WTC11 (cell line): ENCODE data around the gene FZD10. TPM values are rescaled to one million over a fixed set of nuclear protein-coding genes. Genes with fewer than 3 reads are reported as not detected.

ENCODE experiments used
- ATAC-seq: fragments of 200-7000 bp; cut with Tn5 transposase; 2 replicates; pipeline ENCODE4 v1.10.0; 2021; ENCODE audit warnings: mild to moderate bottlenecking, moderate library complexity
- CTCF ChIA-PET: fragments of 300-600 bp; sonication (Branson Sonifier 250); formaldehyde crosslinking; loops from one replicate; lab custom pipeline; 2021; ENCODE audit warnings: antibody characterized with exemption; lab: Charles Lee
- POLR2A ChIA-PET: fragments of 350-600 bp; sonication (Branson Sonifier 250); formaldehyde crosslinking; loops from one replicate; lab custom pipeline; 2021; ENCODE audit warnings: antibody characterized with exemption; lab: Charles Lee
- DNase-seq: peaks from one replicate; pipeline ENCODE4 v3.0.0; 2021; ENCODE audit warnings: low spot score
- H3K27ac Mint-ChIP-seq: 2 replicates; pipeline ENCODE4 v1.8.0; 2021; ENCODE audit warnings: mixed read lengths
- H3K27me3 Mint-ChIP-seq: 2 replicates; pipeline ENCODE4 v1.8.0; 2021; ENCODE audit warnings: low read depth, mild to moderate bottlenecking, moderate library complexity, mixed read lengths
- H3K36me3 Mint-ChIP-seq: 2 replicates; pipeline ENCODE4 v1.8.0; 2021; ENCODE audit warnings: mixed read lengths
- H3K4me1 Mint-ChIP-seq: 2 replicates; pipeline ENCODE4 v1.8.0; 2022; ENCODE audit warnings: mixed read lengths
- H3K4me3 Mint-ChIP-seq: 2 replicates; pipeline ENCODE4 v1.8.0; 2021; ENCODE audit warnings: mild to moderate bottlenecking, moderate library complexity, mixed read lengths
- H3K9me3 Mint-ChIP-seq: 2 replicates; pipeline ENCODE4 v1.8.0; 2021; ENCODE audit warnings: mixed read lengths
- ATF1 ChIP-seq: sonication (generic); formaldehyde crosslinking; IDR thresholded peaks from 2 replicates; pipeline ENCODE4 v1.8.1; 2023; ENCODE audit warnings: mild to moderate bottlenecking, moderate library complexity, missing genetic modification reagents
- CREB1 ChIP-seq: sonication (generic); formaldehyde crosslinking; IDR thresholded peaks from 2 replicates; pipeline ENCODE4 v1.8.0; 2023; ENCODE audit warnings: mild to moderate bottlenecking, missing genetic modification reagents
- CREM ChIP-seq: sonication (generic); formaldehyde crosslinking; IDR thresholded peaks from 2 replicates; pipeline ENCODE4 v1.8.1; 2022; ENCODE audit warnings: mild to moderate bottlenecking, missing genetic modification reagents, moderate library complexity
- GRHL2 ChIP-seq: fragments of 250-450 bp; sonication (Bioruptor Pico); IDR thresholded peaks from 2 replicates; pipeline ENCODE4 v1.8.0; 2022; ENCODE audit warnings: mild to moderate bottlenecking, moderate library complexity; ENCODE audit not compliant: insufficient replicate concordance, severe bottlenecking
- IRF2 ChIP-seq: sonication (generic); formaldehyde crosslinking; IDR thresholded peaks from 2 replicates; pipeline ENCODE4 v1.8.0; 2022; ENCODE audit warnings: low read depth, missing genetic modification reagents, borderline replicate concordance
- JUN ChIP-seq: sonication (generic); formaldehyde crosslinking; IDR thresholded peaks from 2 replicates; pipeline ENCODE4 v1.8.0; 2023; ENCODE audit warnings: mild to moderate bottlenecking, missing genetic modification reagents
- ZNF219 ChIP-seq: sonication (generic); formaldehyde crosslinking; IDR thresholded peaks from 2 replicates; pipeline ENCODE4 v1.8.0; 2023; ENCODE audit warnings: missing genetic modification reagents, mild to moderate bottlenecking, borderline replicate concordance
- total RNA-seq: library from RNA; stranded (reverse); gene quantifications from 3 replicates; pipeline ENCODE4 v1.2.3, GENCODE V29; 2021
- TF ChIP-seq, protein P1 (sequence below): sonication (generic); formaldehyde crosslinking; IDR thresholded peaks from 2 replicates; pipeline ENCODE4 v1.8.0; 2022; ENCODE audit warnings: missing genetic modification reagents
- TF ChIP-seq, protein P2 (sequence below): sonication (generic); formaldehyde crosslinking; IDR thresholded peaks from 2 replicates; pipeline ENCODE4 v1.8.0; 2023; ENCODE audit warnings: missing genetic modification reagents
- TF ChIP-seq, protein P3 (sequence below): sonication (generic); formaldehyde crosslinking; IDR thresholded peaks from 2 replicates; pipeline ENCODE4 v1.8.1; 2023; ENCODE audit warnings: mild to moderate bottlenecking, missing genetic modification reagents, moderate library complexity
- TF ChIP-seq, protein P4 (sequence below): sonication (generic); formaldehyde crosslinking; IDR thresholded peaks from 2 replicates; pipeline ENCODE4 v1.8.1; 2022; ENCODE audit warnings: mild to moderate bottlenecking, moderate library complexity, missing genetic modification reagents
- TF ChIP-seq, protein P5 (sequence below): sonication (generic); formaldehyde crosslinking; IDR thresholded peaks from 2 replicates; pipeline ENCODE4 v1.8.1; 2022; ENCODE audit warnings: missing genetic modification reagents, borderline replicate concordance

The FZD10 gene
- total RNA-seq, 1 experiment from 2014 or later = 1.1 TPM

DNA sequence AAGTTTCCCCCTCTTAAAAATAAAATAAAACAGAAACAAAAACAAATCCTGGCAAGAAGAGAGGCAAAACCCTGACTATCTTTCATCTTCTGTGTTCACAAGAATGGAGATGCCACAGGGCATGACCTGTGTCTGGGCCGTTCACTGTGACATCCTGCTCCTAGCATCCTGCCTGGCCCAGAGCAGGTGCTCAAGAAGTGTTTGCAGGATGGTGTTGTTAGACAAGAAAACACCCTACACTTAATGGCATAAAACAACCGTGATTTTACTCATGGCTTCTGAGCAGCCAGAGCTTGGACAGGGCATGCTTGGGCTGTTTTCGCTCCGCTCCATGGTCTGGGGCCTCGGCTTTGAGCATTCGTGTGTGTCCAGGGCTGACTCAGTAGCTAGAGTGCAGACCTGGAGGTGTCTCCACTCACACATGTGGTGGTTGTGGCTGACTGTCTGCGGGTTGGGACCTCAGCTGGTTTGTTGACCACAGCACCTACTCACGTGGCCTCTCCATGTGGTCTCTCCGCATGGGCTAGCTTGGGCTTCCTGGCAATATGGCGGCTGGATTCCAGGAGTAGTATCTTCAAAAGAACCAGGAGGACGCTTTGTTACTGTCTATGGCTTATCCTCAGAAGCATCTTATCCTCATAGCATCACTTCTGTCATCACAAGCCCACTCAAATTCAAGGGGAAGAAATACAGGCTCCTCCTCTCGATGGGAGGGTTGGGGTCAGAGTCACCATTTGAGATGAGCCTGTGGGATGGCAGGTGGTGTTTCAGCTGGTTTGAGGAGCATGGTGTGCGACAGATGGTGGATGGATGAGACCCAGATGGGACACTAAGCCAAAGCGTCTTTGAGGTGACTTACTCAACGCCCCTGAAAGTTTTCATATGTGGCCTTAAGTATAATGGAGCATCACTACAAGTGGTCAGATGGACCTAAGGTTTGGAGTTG is 33.2 kb upstream of the FZD10 start:
- POLR2A ChIA-PET = no interaction called here
- no peak for ATAC-seq
- no peak for TF ChIP-seq ATF1 (CRISPR knock-in tag)
- TF ChIP-seq JUN = no peak
- TF ChIP-seq CREB1 (CRISPR knock-in tag) = no peak
- TF ChIP-seq, protein P1, sequence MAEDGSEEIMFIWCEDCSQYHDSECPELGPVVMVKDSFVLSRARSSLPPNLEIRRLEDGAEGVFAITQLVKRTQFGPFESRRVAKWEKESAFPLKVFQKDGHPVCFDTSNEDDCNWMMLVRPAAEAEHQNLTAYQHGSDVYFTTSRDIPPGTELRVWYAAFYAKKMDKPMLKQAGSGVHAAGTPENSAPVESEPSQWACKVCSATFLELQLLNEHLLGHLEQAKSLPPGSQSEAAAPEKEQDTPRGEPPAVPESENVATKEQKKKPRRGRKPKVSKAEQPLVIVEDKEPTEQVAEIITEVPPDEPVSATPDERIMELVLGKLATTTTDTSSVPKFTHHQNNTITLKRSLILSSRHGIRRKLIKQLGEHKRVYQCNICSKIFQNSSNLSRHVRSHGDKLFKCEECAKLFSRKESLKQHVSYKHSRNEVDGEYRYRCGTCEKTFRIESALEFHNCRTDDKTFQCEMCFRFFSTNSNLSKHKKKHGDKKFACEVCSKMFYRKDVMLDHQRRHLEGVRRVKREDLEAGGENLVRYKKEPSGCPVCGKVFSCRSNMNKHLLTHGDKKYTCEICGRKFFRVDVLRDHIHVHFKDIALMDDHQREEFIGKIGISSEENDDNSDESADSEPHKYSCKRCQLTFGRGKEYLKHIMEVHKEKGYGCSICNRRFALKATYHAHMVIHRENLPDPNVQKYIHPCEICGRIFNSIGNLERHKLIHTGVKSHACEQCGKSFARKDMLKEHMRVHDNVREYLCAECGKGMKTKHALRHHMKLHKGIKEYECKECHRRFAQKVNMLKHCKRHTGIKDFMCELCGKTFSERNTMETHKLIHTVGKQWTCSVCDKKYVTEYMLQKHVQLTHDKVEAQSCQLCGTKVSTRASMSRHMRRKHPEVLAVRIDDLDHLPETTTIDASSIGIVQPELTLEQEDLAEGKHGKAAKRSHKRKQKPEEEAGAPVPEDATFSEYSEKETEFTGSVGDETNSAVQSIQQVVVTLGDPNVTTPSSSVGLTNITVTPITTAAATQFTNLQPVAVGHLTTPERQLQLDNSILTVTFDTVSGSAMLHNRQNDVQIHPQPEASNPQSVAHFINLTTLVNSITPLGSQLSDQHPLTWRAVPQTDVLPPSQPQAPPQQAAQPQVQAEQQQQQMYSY (CRISPR knock-in tag) = no peak
- TF ChIP-seq, protein P2, sequence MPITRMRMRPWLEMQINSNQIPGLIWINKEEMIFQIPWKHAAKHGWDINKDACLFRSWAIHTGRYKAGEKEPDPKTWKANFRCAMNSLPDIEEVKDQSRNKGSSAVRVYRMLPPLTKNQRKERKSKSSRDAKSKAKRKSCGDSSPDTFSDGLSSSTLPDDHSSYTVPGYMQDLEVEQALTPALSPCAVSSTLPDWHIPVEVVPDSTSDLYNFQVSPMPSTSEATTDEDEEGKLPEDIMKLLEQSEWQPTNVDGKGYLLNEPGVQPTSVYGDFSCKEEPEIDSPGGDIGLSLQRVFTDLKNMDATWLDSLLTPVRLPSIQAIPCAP (CRISPR knock-in tag) = no peak
- TF ChIP-seq, protein P3, sequence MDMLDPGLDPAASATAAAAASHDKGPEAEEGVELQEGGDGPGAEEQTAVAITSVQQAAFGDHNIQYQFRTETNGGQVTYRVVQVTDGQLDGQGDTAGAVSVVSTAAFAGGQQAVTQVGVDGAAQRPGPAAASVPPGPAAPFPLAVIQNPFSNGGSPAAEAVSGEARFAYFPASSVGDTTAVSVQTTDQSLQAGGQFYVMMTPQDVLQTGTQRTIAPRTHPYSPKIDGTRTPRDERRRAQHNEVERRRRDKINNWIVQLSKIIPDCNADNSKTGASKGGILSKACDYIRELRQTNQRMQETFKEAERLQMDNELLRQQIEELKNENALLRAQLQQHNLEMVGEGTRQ (CRISPR knock-in tag) = no peak
- peaks cover 34% of the 10 kb centered on the region for H3K9me3 Mint-ChIP-seq
- CTCF ChIA-PET = no interaction called here
- peaks cover 25% of the 10 kb centered on the region for H3K27me3 Mint-ChIP-seq
- no peak overlapping the region for H3K27ac Mint-ChIP-seq
- H3K4me3 Mint-ChIP-seq = no peak overlapping the region
- no peaks in the 10 kb centered on the region for H3K4me1 Mint-ChIP-seq
- DNase-seq = no peak
- H3K36me3 Mint-ChIP-seq = peaks cover 45% of the 10 kb centered on the region

DNA sequence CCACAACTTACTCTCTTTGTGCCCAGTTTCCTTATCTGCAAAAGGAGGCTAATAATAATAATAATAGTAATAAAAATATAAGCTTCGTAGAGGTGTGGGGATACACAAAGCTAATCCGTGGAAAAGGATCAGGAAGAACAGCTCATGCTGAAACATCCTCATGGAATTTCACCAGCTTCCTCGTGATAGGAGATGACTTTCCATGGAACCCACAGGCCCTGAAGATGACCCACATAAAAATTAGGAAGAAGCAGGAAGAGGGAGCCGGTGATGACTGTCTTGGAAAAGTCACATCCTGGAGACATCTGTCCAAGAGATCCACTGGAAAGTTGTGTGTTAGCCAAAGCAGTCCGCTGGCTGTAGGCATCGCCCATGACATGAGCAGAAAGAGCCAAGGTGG is 31.9 kb upstream of the FZD10 start:
- H3K9me3 Mint-ChIP-seq = peaks cover 42% of the 10 kb centered on the region
- ATAC-seq = no peak
- H3K36me3 Mint-ChIP-seq = peaks cover 46% of the 10 kb centered on the region
- DNase-seq = no peak
- TF ChIP-seq, protein P4, sequence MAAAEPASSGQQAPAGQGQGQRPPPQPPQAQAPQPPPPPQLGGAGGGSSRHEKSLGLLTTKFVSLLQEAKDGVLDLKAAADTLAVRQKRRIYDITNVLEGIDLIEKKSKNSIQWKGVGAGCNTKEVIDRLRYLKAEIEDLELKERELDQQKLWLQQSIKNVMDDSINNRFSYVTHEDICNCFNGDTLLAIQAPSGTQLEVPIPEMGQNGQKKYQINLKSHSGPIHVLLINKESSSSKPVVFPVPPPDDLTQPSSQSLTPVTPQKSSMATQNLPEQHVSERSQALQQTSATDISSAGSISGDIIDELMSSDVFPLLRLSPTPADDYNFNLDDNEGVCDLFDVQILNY (CRISPR knock-in tag) = no peak
- ChIA-PET POLR2A (no interaction called here), CTCF (no interaction called here)
- H3K4me1 Mint-ChIP-seq = no peaks in the 10 kb centered on the region
- no peak overlapping the region for H3K27ac Mint-ChIP-seq
- H3K4me3 Mint-ChIP-seq = no peak overlapping the region
- H3K27me3 Mint-ChIP-seq = peaks cover 31% of the 10 kb centered on the region

DNA sequence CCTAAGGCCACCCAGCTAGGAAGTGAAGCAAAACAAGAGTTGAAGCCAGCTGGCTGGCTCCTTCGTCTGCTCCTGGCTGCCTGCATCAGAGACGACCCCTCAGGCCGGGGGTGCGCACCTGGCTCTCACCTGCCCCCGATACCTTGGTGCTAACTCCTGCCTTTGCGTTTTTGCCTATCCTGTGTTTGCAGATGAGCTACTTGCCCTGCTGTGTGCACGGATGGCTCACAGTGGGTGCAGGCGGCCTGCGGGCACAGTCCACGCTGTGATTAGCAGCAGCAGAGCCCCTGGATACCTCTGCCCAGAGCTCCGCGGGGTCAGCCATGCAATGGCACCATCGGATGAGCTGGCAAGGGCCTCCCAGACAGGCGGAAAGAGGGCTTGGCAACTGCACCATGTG is 31.2 kb upstream of the FZD10 start:
- Mint-ChIP-seq H3K4me3 (no peak overlapping the region), H3K27me3 (peaks cover 31% of the 10 kb centered on the region), H3K9me3 (peaks cover 42% of the 10 kb centered on the region), H3K36me3 (peaks cover 48% of the 10 kb centered on the region), H3K4me1 (no peaks in the 10 kb centered on the region), H3K27ac (no peak overlapping the region)
- POLR2A ChIA-PET = no interaction called here
- no peak for TF ChIP-seq CREM (CRISPR knock-in tag)
- TF ChIP-seq, protein P5, sequence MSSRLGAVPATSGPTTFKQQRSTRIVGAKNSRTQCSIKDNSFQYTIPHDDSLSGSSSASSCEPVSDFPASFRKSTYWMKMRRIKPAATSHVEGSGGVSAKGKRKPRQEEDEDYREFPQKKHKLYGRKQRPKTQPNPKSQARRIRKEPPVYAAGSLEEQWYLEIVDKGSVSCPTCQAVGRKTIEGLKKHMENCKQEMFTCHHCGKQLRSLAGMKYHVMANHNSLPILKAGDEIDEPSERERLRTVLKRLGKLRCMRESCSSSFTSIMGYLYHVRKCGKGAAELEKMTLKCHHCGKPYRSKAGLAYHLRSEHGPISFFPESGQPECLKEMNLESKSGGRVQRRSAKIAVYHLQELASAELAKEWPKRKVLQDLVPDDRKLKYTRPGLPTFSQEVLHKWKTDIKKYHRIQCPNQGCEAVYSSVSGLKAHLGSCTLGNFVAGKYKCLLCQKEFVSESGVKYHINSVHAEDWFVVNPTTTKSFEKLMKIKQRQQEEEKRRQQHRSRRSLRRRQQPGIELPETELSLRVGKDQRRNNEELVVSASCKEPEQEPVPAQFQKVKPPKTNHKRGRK (CRISPR knock-in tag) = no peak
- no peak for TF ChIP-seq GRHL2 (CRISPR knock-in tag)
- TF ChIP-seq IRF2 (CRISPR knock-in tag) = no peak
- TF ChIP-seq ZNF219 (CRISPR knock-in tag) = no peak
- ATAC-seq (no peak), DNase-seq (no peak)
- CTCF ChIA-PET = no interaction called here
